Thymus (tissue), 11 donors: ENCODE results near the gene GNL3. TPM values are rescaled to one million over a fixed set of nuclear protein-coding genes. Genes with fewer than 3 reads are reported as not detected.

Experiments used
- DNase-seq, 9 donors: peaks; one replicate each; pipeline ENCODE4 v3.0.0-alpha.2; 2013; ENCODE audit warnings: low spot score in 9 of 9, low read depth in 6 of 9, missing footprints in 1 of 9
- H3K27ac ChIP-seq, 2 donors: one replicate each; pipeline ENCODE4 v1.5.1; 2013; ENCODE audit warnings: control low read depth in 1 of 2, low read depth in 1 of 2, low read length in 1 of 2, mild to moderate bottlenecking in 1 of 2, moderate library complexity in 1 of 2
- H3K27me3 ChIP-seq, 2 donors: one replicate each; pipeline ENCODE4 v1.5.1; 2013; ENCODE audit warnings: low read length in 1 of 2; ENCODE audit not compliant: control insufficient read depth in 2 of 2, insufficient read depth in 1 of 2
- H3K36me3 ChIP-seq, 2 donors: one replicate each; pipeline ENCODE4 v1.5.1; 2013; ENCODE audit warnings: low read length in 1 of 2, mild to moderate bottlenecking in 1 of 2, moderate library complexity in 1 of 2; ENCODE audit not compliant: control insufficient read depth in 2 of 2, insufficient read depth in 2 of 2
- H3K4me1 ChIP-seq, 2 donors: one replicate each; pipeline ENCODE4 v1.5.1; 2013; ENCODE audit warnings: low read length in 2 of 2; ENCODE audit not compliant: control insufficient read depth in 2 of 2, insufficient read depth in 2 of 2
- H3K4me3 ChIP-seq, 2 donors: one replicate each; pipeline ENCODE4 v1.5.1; 2013; ENCODE audit warnings: low read length in 2 of 2, control low read depth in 1 of 2, mild to moderate bottlenecking in 1 of 2
- H3K9me3 ChIP-seq, 2 donors: one replicate each; pipeline ENCODE4 v1.5.1; 2013; ENCODE audit warnings: low read length in 1 of 2, mild to moderate bottlenecking in 1 of 2; ENCODE audit not compliant: control insufficient read depth in 2 of 2, insufficient read depth in 1 of 2
- WGBS: extraction: QIAGEN DNeasy Blood & Tissue Kit; methylation state at CpG from one replicate; pipeline ENCODE4 v1.1.7; 2013; 5-methylcytosine and 5-hydroxymethylcytosine counted together
- polyA plus RNA-seq: library from polyadenylated mRNA; stranded (reverse); fragments of 200-250 nt; gene quantifications from one replicate; pipeline ENCODE4 v1.2.3, GENCODE V29; 2013
- total RNA-seq: library from RNA; stranded (reverse); fragments of 120-200 nt; gene quantifications from one replicate; pipeline ENCODE4 v1.2.4, GENCODE V29; 2013
- donor health status: healthy.

Gene GNL3
- total and polyA plus RNA-seq, 2 donors, result 67.4 to 84.2 TPM

DNA sequence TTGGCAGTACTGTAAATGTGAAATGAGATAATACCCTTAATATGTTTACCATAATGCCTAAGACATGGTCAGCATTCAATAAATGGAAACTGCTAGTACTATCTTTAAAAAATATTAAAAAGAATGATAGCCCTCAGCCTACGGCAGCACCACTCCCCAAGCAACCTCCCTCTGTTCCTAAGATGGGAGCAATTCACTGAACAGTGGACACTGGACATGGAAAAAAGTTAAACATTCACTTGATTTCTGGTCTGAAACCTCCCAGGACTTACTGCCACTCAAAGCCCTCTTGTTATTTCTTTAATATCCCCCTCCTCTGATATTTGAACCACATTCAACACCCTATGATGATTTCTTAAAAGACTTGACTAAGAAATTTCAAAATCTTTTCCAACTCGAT is 57.9 kb downstream of the GNL3 start:
- Histone ChIP-seq H3K36me3 (peaks cover 21 to 63% of the 10 kb centered on the region in 2 donors), H3K27me3 (no peaks in the 10 kb centered on the region), H3K27ac (peak overlapping the region in 1 of 2 donors; percentile 8), H3K4me3 (no peak overlapping the region), H3K9me3 (no peaks in the 10 kb centered on the region), H3K4me1 (no peaks in the 10 kb centered on the region)
- WGBS, result 98% methylated on average over 2 of the region's 2 CpGs
- no peak for DNase-seq

Other genes with a start within 250 kb of the GNL3 start
- gene SEMA3G, start 240.9 kb upstream of the GNL3 start, total RNA-seq, result 0.80 TPM
- gene SEMA3G, start 240.9 kb upstream of the GNL3 start, polyA plus RNA-seq, result 6.4 TPM
- gene TNNC1, start 232.0 kb upstream of the GNL3 start, total RNA-seq, result 5.5 TPM
- 10.2 TPM for gene TNNC1, start 232.0 kb upstream of the GNL3 start, polyA plus RNA-seq
- gene NISCH, start 230.4 kb upstream of the GNL3 start, total RNA-seq, result 27.6 TPM
- gene NISCH, start 230.4 kb upstream of the GNL3 start, polyA plus RNA-seq, result 62.3 TPM
- gene STAB1, start 190.7 kb upstream of the GNL3 start, total RNA-seq, result 19.5 TPM
- 315 TPM for gene STAB1, start 190.7 kb upstream of the GNL3 start, polyA plus RNA-seq
- 18.1 TPM for gene NT5DC2, start 152.2 kb upstream of the GNL3 start, total RNA-seq
- gene NT5DC2, start 152.2 kb upstream of the GNL3 start, polyA plus RNA-seq, result 11.2 TPM
- 15.5 TPM for gene UQCC5, start 149.4 kb upstream of the GNL3 start, total RNA-seq
- 30.3 TPM for gene UQCC5, start 149.4 kb upstream of the GNL3 start, polyA plus RNA-seq
- gene PBRM1, start 119 bp upstream of the GNL3 start, total RNA-seq, result 48.1 TPM
- 15.7 TPM for gene PBRM1, start 119 bp upstream of the GNL3 start, polyA plus RNA-seq
- gene GLT8D1, start 19.8 kb downstream of the GNL3 start, total RNA-seq, result 46.0 TPM
- gene GLT8D1, start 19.8 kb downstream of the GNL3 start, polyA plus RNA-seq, result 47.5 TPM
- gene SPCS1, start 20.1 kb downstream of the GNL3 start, total RNA-seq, result 71.0 TPM
- 167 TPM for gene SPCS1, start 20.1 kb downstream of the GNL3 start, polyA plus RNA-seq
- gene NEK4, start 84.9 kb downstream of the GNL3 start, total RNA-seq, result 18.7 TPM
- 9.5 TPM for gene NEK4, start 84.9 kb downstream of the GNL3 start, polyA plus RNA-seq
- gene ITIH1, start 91.6 kb downstream of the GNL3 start, total RNA-seq, result 0.52 TPM
- 3.4 TPM for gene ITIH1, start 91.6 kb downstream of the GNL3 start, polyA plus RNA-seq
- gene ITIH3, start 108.8 kb downstream of the GNL3 start, total RNA-seq, result 0.24 TPM
- 4.8 TPM for gene ITIH3, start 108.8 kb downstream of the GNL3 start, polyA plus RNA-seq
- 4.5 TPM for gene ITIH4, start 144.6 kb downstream of the GNL3 start, total RNA-seq
- gene ITIH4, start 144.6 kb downstream of the GNL3 start, polyA plus RNA-seq, result 40.8 TPM
- 0.85 TPM for gene MUSTN1, start 149.0 kb downstream of the GNL3 start, total RNA-seq
- gene MUSTN1, start 149.0 kb downstream of the GNL3 start, polyA plus RNA-seq, result 59.3 TPM
- gene STIMATE, start 211.5 kb downstream of the GNL3 start, total RNA-seq, result 9.2 TPM
- gene STIMATE, start 211.5 kb downstream of the GNL3 start, polyA plus RNA-seq, result 7.5 TPM